ENCODE results near the gene PGA3.
A peak's percentile ranks its signal among the peaks of the same experiment; 100 is the strongest.
"Not testable (repeated sequence)": the region's sequence is repeated elsewhere in the genome, so short reads cannot be mapped to it uniquely, and the experiment has no call there.

The PGA3 gene

DNA sequence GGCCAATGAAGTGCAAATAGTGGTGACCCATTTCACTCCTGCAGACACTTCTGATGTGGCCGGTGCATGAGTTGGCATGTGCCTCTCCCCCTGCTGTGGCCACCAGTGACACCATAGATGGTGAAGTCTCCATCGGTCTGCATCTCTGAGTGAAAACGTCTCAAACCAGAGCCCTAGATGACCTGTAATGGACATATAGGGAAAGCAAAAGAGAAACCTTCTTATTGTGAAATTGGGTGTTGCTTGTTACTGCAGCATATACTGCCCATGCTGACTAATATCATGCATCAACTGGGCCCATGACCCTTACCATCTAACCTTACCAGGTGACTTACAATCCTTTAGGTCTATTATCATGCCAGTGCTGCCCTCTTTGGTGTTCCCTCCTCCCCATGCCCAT is 30.4 kb upstream of the PGA3 start:
- no peak for TF ChIP-seq ZFX (IDR thresholded peaks at IDR 0.05; ENCODE audit: borderline replicate concordance)
- TF ChIP-seq, protein P1, sequence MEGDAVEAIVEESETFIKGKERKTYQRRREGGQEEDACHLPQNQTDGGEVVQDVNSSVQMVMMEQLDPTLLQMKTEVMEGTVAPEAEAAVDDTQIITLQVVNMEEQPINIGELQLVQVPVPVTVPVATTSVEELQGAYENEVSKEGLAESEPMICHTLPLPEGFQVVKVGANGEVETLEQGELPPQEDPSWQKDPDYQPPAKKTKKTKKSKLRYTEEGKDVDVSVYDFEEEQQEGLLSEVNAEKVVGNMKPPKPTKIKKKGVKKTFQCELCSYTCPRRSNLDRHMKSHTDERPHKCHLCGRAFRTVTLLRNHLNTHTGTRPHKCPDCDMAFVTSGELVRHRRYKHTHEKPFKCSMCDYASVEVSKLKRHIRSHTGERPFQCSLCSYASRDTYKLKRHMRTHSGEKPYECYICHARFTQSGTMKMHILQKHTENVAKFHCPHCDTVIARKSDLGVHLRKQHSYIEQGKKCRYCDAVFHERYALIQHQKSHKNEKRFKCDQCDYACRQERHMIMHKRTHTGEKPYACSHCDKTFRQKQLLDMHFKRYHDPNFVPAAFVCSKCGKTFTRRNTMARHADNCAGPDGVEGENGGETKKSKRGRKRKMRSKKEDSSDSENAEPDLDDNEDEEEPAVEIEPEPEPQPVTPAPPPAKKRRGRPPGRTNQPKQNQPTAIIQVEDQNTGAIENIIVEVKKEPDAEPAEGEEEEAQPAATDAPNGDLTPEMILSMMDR (IDR thresholded peaks at IDR 0.05): no peak
- no peak overlapping the region for H3K27ac ChIP-seq

DNA sequence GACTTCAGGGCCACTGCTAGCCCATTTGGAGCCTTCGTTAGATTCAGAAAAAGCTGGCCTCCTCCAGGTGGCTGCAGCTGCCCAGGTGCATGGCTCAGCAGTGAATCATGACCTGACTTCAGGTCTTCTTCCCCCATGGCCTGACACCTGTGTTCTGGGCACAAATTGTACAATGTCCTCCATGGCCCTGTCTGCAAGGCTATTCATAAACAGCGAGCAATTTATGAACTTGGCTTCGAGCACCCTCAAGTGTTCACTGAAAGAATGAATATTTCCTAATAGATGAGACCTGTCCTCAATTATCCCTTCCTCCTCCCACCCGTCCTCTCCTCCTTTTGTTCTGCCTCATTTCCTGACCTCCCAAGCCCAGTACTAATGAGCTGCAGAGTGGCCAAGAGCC is 29.9 kb upstream of the PGA3 start:
- H3K27ac ChIP-seq: no peak overlapping the region
- TF ChIP-seq ZFX (IDR thresholded peaks at IDR 0.05; ENCODE audit: borderline replicate concordance): no peak
- TF ChIP-seq, protein P1 (IDR thresholded peaks at IDR 0.05): 0 out of 2 replicates have a peak, but pooled peaks have one; percentile 13

DNA sequence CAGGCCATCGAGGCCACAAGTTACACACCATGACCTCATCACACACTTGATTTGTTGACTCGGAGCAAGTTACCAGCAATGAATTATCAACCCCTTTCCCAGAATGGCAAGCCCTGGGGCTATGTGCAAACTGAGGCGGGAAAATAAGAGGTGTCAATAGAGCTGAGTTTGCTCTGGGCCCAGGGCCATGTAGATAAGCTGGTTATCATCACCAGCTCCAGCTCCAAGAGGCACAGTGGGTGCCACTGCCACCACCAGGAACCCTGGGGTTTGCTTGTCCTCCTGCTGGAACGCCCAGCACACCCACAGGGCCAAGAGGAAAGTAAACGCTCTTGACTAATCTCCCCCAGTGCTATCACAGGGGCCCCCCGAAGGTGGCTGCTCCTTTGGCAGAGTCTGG is 29.0 kb upstream of the PGA3 start:
- TF ChIP-seq ZFX (IDR thresholded peaks at IDR 0.05; ENCODE audit: borderline replicate concordance): no peak
- TF ChIP-seq, protein P1 (IDR thresholded peaks at IDR 0.05): no peak

DNA sequence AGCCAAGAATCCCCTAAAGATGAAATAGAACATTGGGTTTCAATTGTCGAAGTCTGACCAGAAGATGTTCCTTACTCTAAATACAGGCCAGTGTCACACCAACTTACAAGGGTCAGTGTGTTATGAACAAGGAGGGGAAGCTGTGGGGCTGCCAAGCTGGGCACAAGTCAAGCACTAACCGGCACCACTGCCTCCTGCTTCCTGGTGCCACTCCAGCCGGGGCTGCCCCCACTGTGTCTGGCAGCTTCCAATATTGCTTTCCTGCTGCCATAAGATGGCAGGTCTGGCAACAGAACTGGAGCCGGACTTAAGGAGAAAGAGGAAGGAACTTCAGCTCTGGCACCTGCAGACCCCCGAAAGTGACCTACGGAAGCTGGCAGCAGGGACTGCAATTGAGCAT is 28.4 kb upstream of the PGA3 start:
- H3K27ac ChIP-seq: no peak overlapping the region
- TF ChIP-seq ZFX (IDR thresholded peaks at IDR 0.05; ENCODE audit: borderline replicate concordance): no peak
- TF ChIP-seq, protein P1 (IDR thresholded peaks at IDR 0.05): no peak

More for the DNA sequence above, 29.0 kb upstream of the PGA3 start:
- no peak overlapping the region for H3K27ac ChIP-seq

DNA sequence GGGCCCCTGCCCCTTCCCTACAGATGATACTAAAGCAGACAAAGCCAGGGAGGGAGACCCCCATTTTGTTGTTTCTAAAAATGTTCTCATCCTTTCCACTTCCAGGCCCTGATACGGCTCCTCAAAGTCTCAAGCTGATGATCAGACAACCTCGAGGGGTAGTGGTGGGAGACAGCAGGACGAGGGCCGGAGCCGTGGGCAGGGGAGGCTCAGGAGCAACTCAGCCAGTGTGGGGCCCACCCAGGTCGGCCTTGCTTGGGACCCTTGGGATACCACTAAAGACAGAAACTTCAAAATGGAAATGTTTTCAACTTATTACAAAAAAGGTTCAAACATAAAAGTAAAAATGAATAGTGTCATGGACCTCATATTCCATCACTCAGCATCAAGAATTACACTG is 26.9 kb upstream of the PGA3 start:
- TF ChIP-seq ZFX (IDR thresholded peaks at IDR 0.05; ENCODE audit: borderline replicate concordance): no peak
- TF ChIP-seq, protein P1 (IDR thresholded peaks at IDR 0.05): no peak
- no peak overlapping the region for H3K27ac ChIP-seq

DNA sequence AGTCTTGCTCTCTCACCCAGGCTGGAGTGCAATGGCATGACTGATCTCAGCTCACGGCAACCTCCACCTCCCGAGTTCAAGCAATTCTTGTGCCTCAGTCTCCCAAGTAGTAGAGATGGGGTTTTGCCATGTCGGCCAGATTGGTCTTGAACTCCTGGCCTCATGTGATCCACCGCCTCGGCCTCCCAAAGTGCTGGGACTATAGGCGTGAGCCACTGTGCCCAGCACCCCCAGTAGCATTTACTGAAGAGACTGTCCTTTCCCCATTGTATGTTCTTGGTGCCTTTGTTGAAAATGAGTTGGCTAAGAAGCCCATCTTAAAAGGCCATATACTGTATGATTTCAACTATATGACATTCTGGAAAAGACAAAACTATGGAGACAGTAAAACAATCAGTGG is 23.1 kb upstream of the PGA3 start:
- not testable (repeated sequence) for H3K27ac ChIP-seq

DNA sequence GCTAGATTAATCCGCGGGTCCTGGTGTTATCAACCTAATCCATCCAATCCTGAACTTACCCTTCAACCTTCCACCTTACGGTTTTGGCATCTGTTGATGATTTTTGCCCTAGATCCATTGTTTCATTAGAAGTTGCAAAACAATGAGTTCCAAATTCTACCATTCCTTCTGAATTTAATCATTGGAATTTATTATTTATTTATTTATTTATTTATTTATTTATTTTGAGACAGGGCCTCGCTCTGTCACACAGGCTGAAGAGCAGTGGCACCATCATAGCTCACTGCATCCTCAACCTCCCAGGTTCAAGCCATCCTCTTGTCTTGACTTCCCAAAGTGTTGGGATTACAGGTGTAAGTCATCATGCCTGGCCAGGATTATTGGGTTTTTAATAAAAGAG is 21.8 kb upstream of the PGA3 start:
- no peak for TF ChIP-seq ZFX (IDR thresholded peaks at IDR 0.05; ENCODE audit: borderline replicate concordance)
- TF ChIP-seq, protein P1 (IDR thresholded peaks at IDR 0.05): no peak
- no peak overlapping the region for H3K27ac ChIP-seq

DNA sequence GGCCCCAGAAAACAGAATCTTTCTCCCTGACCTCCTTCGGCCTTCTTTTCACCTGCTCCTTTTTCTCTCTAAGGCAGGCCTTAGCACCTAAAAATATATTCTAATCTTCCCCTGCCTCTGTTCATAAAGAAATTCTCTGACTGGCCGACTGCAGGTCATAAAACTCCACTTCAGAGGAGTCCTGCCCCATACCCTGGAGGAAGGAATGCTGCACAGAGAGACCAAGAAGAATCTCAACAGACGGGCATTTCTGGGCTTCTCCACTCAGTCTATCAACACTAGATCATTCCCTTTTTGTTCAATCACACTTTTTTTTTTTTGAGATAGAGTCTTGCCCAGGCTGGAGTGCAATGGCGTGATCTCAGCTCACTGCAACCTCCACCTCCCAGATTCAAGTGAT is 19.7 kb upstream of the PGA3 start:
- no peak overlapping the region for H3K27ac ChIP-seq
- TF ChIP-seq ZFX (IDR thresholded peaks at IDR 0.05; ENCODE audit: borderline replicate concordance): no peak
- TF ChIP-seq, protein P1 (IDR thresholded peaks at IDR 0.05): no peak
